Prostate gland (tissue), 2 donors: Measurements from ENCODE around the gene HOXB5.

Experiments used
- POLR2A ChIP-seq: fragments of 450-650 bp; IDR thresholded peaks from one replicate; pipeline ENCODE4 v1.6.1; 2016; ENCODE audit warnings: antibody characterized with exemption, mild to moderate bottlenecking
- POLR2AphosphoS5 ChIP-seq: sonication (generic); formaldehyde crosslinking; IDR thresholded peaks from one replicate; pipeline ENCODE4 v1.6.1; 2017; ENCODE audit warnings: antibody characterized with exemption
- TF ChIP-seq, protein P1 (sequence below), 4 experiments: fragments of 200-600 bp in 2 of 4; fragments of 450-650 bp in 2 of 4; sonication (generic) in 2 of 4; IDR thresholded peaks; 1 replicate in 3 of 4; 2 replicates in 1 of 4; pipeline ENCODE4 v1.5.1; 2016 to 2019; ENCODE audit warnings: antibody characterized with exemption in 4 of 4, mild to moderate bottlenecking in 2 of 4, moderate library complexity in 2 of 4

DNA sequence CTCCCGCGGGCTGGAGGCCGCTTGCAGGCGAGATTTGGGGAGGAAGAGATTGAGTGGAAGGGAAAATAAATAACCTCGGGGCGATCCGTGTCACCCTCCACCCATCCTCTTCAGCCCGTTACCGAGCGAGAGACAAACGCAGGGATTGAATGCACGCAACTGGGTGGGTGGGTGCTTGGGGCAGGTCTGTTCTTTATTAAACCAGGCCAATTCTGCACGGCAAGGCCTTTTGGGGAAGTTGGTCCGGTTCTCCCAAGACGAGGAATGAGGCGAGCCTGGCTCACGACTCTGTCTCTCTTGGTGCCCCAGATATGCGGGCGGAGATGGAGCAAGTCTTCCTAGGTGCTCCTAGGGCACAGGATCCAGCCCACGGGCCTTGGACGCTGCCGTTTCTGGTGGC, 17.6 kb upstream of the HOXB5 start:
- TF ChIP-seq, protein P1, sequence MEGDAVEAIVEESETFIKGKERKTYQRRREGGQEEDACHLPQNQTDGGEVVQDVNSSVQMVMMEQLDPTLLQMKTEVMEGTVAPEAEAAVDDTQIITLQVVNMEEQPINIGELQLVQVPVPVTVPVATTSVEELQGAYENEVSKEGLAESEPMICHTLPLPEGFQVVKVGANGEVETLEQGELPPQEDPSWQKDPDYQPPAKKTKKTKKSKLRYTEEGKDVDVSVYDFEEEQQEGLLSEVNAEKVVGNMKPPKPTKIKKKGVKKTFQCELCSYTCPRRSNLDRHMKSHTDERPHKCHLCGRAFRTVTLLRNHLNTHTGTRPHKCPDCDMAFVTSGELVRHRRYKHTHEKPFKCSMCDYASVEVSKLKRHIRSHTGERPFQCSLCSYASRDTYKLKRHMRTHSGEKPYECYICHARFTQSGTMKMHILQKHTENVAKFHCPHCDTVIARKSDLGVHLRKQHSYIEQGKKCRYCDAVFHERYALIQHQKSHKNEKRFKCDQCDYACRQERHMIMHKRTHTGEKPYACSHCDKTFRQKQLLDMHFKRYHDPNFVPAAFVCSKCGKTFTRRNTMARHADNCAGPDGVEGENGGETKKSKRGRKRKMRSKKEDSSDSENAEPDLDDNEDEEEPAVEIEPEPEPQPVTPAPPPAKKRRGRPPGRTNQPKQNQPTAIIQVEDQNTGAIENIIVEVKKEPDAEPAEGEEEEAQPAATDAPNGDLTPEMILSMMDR (IDR thresholded peaks at IDR 0.05): no peak
- TF ChIP-seq POLR2AphosphoS5: no peak
- TF ChIP-seq POLR2A: no peak
